OCI-LY3 (cell line): ENCODE measurements around the gene TPRA1.

ENCODE experiments used
- H2AFZ ChIP-seq: fragments of 200-600, 300-600 bp; shearing (Covaris generic); 2 replicates; pipeline ENCODE4 v1.6.0; 2014; ENCODE audit warnings: antibody characterized with exemption, low read depth, low read length
- H3K27ac ChIP-seq: fragments of 200-600, 300-600 bp; sonication (generic); 2 replicates; pipeline ENCODE4 v1.5.1; 2014; ENCODE audit warnings: mild to moderate bottlenecking, low read length, moderate library complexity, mixed read lengths
- H3K27me3 ChIP-seq: fragments of 200-600, 300-600 bp; sonication (generic); 2 replicates; pipeline ENCODE4 v1.6.1; 2014; ENCODE audit warnings: low read depth, low read length, mixed read lengths
- H3K36me3 ChIP-seq: fragments of 200-600, 300-600 bp; sonication (generic); replicated peaks from 2 replicates; pipeline ENCODE3; 2014; ENCODE audit warnings: low read depth, low read length, mixed read lengths
- H3K4me1 ChIP-seq: fragments of 300-600, 200-600 bp; sonication (generic); 2 replicates; pipeline ENCODE4 v1.6.1; 2014; ENCODE audit warnings: low read length, mixed read lengths
- H3K4me2 ChIP-seq: fragments of 200-600, 300-600 bp; sonication (generic); 2 replicates; pipeline ENCODE4 v1.6.1; 2014; ENCODE audit warnings: low read length, mixed read lengths
- H3K4me3 ChIP-seq: fragments of 300-600, 200-600 bp; sonication (generic); 2 replicates; pipeline ENCODE4 v1.5.1; 2014; ENCODE audit warnings: antibody characterized with exemption, mild to moderate bottlenecking, low read length, moderate library complexity
- H3K79me2 ChIP-seq: fragments of 300-600, 200-600 bp; shearing (Covaris generic); 2 replicates; pipeline ENCODE4 v1.6.1; 2014; ENCODE audit warnings: mild to moderate bottlenecking, low read length, mixed read lengths
- H3K9ac ChIP-seq: fragments of 300-600, 200-600 bp; shearing (Covaris generic); 2 replicates; pipeline ENCODE4 v1.6.0; 2014; ENCODE audit warnings: mild to moderate bottlenecking, low read length, moderate library complexity
- H3K9me3 ChIP-seq: fragments of 200-600, 300-600 bp; shearing (Covaris generic); 2 replicates; pipeline ENCODE4 v1.6.1; 2014; ENCODE audit warnings: low read length, mixed read lengths; ENCODE audit not compliant: insufficient read depth
- H4K20me1 ChIP-seq: fragments of 200-600, 300-600 bp; sonication (generic); 2 replicates; pipeline ENCODE4 v1.6.1; 2016; ENCODE audit warnings: low read length, mixed read lengths; ENCODE audit not compliant: insufficient read depth
- EZH2phosphoT487 ChIP-seq: fragments of 200-600 bp; shearing (Covaris generic); IDR thresholded peaks from 2 replicates; pipeline ENCODE4 v1.6.1; 2018; ENCODE audit warnings: antibody characterized with exemption, mixed run types, low read depth
- TF ChIP-seq, protein P1 (sequence below): fragments of 200-600, 300-600 bp; sonication (generic); IDR thresholded peaks from 2 replicates; pipeline ENCODE4 v1.5.1; 2014; ENCODE audit warnings: antibody characterized with exemption, low read length, low read depth

The TPRA1 gene

DNA sequence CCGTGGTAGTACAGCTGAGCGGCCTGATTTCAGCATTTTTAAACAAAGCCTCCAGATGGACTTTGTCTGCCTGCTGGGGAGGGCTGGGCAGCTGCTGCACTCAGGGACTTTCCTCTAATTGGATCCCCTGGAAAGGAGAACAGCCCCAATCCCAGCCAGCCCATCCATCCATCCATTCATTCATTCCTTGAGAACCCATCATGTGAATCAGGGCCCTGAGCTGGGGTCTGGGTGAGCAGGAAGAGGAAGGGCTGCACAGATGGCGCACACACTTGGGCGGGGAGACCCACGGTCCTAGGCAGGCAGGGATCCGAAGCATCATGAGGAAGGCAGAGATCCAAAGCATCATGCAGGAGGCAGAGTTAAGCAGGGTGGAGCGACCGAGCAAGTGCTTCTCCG is 45.7 kb downstream of the TPRA1 start:
- no peaks in the 10 kb centered on the region for H3K79me2 ChIP-seq
- H4K20me1 ChIP-seq, result no peaks in the 10 kb centered on the region
- TF ChIP-seq EZH2phosphoT487, result no peak
- TF ChIP-seq, protein P1, sequence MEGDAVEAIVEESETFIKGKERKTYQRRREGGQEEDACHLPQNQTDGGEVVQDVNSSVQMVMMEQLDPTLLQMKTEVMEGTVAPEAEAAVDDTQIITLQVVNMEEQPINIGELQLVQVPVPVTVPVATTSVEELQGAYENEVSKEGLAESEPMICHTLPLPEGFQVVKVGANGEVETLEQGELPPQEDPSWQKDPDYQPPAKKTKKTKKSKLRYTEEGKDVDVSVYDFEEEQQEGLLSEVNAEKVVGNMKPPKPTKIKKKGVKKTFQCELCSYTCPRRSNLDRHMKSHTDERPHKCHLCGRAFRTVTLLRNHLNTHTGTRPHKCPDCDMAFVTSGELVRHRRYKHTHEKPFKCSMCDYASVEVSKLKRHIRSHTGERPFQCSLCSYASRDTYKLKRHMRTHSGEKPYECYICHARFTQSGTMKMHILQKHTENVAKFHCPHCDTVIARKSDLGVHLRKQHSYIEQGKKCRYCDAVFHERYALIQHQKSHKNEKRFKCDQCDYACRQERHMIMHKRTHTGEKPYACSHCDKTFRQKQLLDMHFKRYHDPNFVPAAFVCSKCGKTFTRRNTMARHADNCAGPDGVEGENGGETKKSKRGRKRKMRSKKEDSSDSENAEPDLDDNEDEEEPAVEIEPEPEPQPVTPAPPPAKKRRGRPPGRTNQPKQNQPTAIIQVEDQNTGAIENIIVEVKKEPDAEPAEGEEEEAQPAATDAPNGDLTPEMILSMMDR, result no peak
- no peak overlapping the region for H3K9ac ChIP-seq
- no peak overlapping the region for H3K4me3 ChIP-seq
- H3K36me3 ChIP-seq, result no peaks in the 10 kb centered on the region
- H3K27me3 ChIP-seq, result 0 out of 2 replicates have a peak, but pooled peaks cover 5% of the 10 kb centered on the region
- no peak overlapping the region for H3K27ac ChIP-seq
- H3K4me2 ChIP-seq, result no peak overlapping the region
- no peak overlapping the region for H2AFZ ChIP-seq
- H3K9me3 ChIP-seq, result no peaks in the 10 kb centered on the region
- H3K4me1 ChIP-seq, result peaks cover 4% of the 10 kb centered on the region

DNA sequence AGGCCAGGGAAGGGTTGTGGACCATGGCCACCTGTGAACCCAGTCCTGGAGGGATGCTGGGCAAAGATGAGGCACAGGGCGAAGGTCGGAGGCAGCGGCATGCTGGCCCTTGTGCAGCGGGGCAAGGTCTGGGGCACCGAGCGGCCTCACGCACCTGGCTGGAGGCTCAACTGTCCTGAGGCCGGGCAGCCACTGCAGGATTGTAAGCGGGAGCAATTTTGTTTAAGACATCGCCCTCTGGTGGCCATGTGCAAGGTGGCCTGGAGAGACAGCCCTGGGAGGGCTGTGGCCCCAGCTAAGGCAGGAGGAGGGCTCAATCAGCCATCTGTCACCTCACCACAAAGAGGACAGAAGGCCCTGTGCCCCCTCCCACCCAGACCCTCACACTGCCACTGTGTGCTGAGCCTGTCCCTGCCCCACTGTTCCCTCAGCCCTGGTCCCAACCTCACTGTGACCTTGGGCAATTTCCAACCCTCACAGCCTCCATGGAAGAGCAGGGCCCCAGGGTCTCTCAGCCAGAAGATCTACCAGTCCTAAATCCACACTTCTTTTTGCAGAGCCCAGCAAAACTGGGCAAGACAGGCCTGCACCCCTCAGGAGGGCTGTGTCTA is 46.2 kb downstream of the TPRA1 start:
- Histone ChIP-seq H3K4me2 (peak overlapping the region; percentile 30), H3K36me3 (no peaks in the 10 kb centered on the region), H4K20me1 (no peaks in the 10 kb centered on the region), H3K27ac (no peak overlapping the region), H3K27me3 (peaks cover 7% of the 10 kb centered on the region; the same call in 1 of the 2 replicates), H3K79me2 (no peaks in the 10 kb centered on the region), H3K4me1 (peaks cover 4% of the 10 kb centered on the region), H2AFZ (0 out of 2 replicates have a peak overlapping the region, but pooled peaks have one; percentile 9), H3K9ac (no peak overlapping the region), H3K9me3 (no peaks in the 10 kb centered on the region), H3K4me3 (0 out of 2 replicates have a peak overlapping the region, but pooled peaks have one; percentile 9)
- TF ChIP-seq EZH2phosphoT487, result no peak
- TF ChIP-seq, protein P1, result peak; percentile 78

DNA sequence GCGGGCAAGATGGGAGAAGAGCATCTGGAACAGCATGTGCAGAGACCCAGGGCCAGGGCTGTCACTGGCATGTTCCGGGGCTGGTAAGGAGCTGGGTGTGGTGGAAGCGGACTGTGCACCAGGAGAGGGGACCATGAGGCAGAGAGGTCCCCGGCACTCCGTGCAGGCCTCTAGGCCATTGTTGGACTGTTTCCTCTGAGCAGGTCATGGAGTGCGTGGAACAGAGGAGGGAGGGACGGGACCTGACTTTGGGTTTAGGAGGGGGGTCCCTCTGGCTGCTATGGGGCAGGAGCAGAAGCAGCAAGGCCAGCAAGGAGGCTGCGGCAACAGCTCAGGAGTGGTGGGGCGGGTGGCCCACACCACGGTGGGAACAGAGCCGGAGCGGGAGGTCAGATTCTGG is 47.1 kb downstream of the TPRA1 start:
- no peaks in the 10 kb centered on the region for H3K9me3 ChIP-seq
- peaks cover 4% of the 10 kb centered on the region for H3K4me1 ChIP-seq
- no peak overlapping the region for H3K27ac ChIP-seq
- no peaks in the 10 kb centered on the region for H4K20me1 ChIP-seq
- no peak overlapping the region for H3K4me3 ChIP-seq
- no peak overlapping the region for H3K9ac ChIP-seq
- TF ChIP-seq, protein P1, result no peak
- no peak for TF ChIP-seq EZH2phosphoT487
- H2AFZ ChIP-seq, result no peak overlapping the region
- peaks cover 9% of the 10 kb centered on the region; the same call in 1 of the 2 replicates for H3K27me3 ChIP-seq
- H3K4me2 ChIP-seq, result no peak overlapping the region
- H3K79me2 ChIP-seq, result no peaks in the 10 kb centered on the region
- no peaks in the 10 kb centered on the region for H3K36me3 ChIP-seq

DNA sequence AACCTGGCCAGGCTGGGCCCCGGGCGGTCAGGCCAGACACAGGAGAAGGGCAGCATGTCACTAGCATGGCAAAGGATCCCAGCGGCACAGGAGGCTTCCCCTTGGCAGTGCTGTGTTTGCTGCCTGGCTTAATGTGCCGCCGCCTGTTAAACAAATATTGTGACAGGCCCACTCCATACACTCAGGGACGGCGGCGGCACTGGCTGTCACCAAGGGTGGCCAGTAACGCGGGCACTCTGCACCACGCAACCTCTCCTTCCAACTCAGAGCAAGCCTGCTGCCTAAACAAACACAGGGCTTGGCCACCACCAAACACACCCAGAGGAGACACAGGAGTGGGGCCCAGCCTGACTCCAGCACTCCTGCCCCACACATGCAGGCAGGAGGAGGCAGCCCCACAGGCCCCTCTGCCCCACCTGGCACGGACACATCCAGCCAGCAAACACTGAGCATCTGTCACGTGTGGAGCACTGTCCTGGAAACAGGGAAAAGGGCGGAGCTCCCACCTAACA is 48.0 kb downstream of the TPRA1 start:
- TF ChIP-seq EZH2phosphoT487, result no peak
- TF ChIP-seq, protein P1, result no peak
- peaks cover 18% of the 10 kb centered on the region for H3K27me3 ChIP-seq
- no peak overlapping the region for H2AFZ ChIP-seq
- no peaks in the 10 kb centered on the region for H3K9me3 ChIP-seq
- no peaks in the 10 kb centered on the region for H3K36me3 ChIP-seq
- no peak overlapping the region for H3K4me2 ChIP-seq
- H3K79me2 ChIP-seq, result no peaks in the 10 kb centered on the region
- no peak overlapping the region for H3K9ac ChIP-seq
- H3K4me1 ChIP-seq, result no peaks in the 10 kb centered on the region
- no peaks in the 10 kb centered on the region for H4K20me1 ChIP-seq
- H3K4me3 ChIP-seq, result no peak overlapping the region
- H3K27ac ChIP-seq, result no peak overlapping the region
